Brain pericyte (primary cell): ENCODE data around the gene CBX8.
"Not testable (repeated sequence)": the region's sequence is repeated elsewhere in the genome, so short reads cannot be mapped to it uniquely, and the experiment has no call there.

Experiments
- DNase-seq: peaks from one replicate; pipeline ENCODE4 v3.0.0-alpha.2; 2012; ENCODE audit warnings: low read depth, low spot score

CBX8 gene

DNA sequence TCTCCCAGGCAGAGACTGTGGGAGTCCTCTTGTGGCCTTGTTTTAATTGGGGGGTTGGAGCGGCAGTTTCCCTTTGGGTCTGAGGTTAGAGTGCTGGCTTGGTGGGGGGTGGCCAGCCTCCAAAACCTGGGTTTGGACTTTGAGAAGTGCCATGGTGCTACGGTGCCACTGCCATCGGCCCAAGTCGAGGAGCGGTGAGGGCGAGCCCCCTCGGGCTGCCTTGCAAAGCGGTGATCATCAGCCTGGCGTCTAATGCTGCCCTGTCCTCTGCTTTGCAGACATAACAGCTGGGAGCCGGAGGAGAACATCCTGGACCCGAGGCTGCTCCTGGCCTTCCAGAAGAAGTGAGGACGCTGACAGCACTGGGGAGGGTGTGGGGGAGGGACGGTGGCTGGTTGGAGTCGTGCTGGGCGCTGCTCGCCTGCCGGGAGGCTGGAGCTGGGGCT lies 17.8 kb downstream of the CBX8 start:
- DNase-seq, result no peak

- DNase-seq, result no peak
Observed at GRCh38 chr17:79778504-79779083, 18.3 kb downstream of the CBX8 start.

DNA sequence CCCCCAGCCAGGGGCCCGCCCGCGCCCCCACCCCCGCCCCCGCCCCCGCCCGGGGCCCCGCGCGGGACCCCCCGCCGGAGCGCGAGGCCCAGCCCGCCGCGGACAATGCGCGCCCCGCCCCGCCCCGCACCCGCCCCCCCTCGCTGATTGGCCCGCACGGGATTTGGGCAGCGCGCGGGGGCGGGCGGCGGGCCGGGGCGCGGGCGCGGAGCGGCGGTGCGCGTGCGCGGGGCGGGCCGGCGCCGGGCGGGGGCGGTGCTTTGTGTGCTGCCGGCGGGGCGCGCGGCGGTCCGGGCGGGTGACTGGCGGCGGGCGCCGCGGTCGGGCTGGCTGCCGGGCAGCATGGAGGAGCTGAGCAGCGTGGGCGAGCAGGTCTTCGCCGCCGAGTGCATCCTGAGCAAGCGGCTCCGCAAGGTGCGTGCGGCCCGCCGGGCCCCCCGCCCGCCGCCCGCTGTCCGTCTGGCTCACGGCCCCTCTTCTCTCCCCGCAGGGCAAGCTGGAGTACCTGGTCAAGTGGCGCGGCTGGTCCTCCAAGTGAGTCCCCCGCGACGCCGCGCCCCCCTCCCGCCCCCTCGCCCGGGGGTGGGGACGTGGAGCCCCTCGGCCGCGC lies 18.9 kb downstream of the CBX8 start, which contains the start of gene CBX2:
TSS of gene CBX2 (plus strand) at position 255 of the 610 bp plus-strand sequence. CDS start at position 343, 88 bp downstream.
- DNase-seq, result no peak

- DNase-seq, result no peak
Observed at GRCh38 chr17:79777120-79777893, 19.6 kb downstream of the CBX8 start.

DNA sequence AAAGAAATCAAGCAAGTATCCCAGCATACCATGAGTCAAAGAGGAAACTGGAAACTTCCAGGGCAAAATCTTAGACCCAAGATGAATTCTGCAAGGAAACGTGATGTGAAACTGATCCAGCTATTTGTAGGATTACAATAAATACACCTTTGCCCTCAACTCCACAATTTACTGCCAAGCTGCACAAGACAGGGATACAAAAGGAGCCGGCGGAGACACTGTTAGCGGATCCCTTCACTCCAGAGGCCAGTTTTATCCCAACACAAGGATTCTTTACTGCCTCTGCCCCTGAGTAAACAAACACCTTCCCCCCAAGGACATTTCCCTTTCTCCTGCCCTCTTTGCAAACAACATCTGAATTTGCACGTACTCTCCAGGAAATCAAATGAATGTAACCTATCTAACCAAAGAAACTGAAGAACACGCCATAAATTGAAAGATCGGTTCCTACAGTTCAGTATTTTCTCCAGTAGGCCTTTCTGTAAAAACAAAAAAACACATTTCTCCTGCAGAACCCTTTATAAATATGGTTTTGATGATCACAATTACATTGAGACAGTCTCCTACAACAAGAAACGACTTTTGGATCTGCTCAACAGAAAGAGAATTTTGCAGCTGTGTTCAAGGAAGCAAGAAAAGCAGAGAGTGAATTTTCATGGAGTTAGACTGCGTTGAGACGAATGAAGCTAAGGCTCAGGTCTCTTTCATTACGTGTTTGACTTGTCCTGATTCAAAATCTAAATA lies 20.3 kb downstream of the CBX8 start:
- DNase-seq, result no peak

DNA sequence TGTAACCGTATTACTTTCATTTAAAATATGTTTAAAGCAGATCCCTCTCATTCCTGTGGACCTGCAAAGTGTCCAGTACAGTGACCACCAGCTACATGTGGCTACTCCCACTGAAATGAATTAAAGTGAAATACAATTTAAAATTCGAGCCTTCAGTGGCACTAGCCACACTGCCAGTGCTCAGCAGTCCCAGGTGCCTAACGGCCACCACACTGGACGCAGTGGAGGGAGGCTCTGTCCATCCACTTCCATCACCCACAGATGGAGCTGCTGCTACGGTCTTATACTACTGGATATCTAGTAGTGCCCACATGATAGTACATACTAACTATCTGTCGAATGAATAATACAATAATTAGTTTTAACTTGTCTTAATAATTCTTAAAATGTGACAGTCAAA lies 21.2 kb downstream of the CBX8 start:
- no peak for DNase-seq

- DNase-seq, result no peak
Observed at GRCh38 chr17:79774561-79774975, 22.3 kb downstream of the CBX8 start.

GRCh38 chr17:79772726-79773125 lies 24.2 kb downstream of the CBX8 start:
- DNase-seq, result not testable (repeated sequence)

DNA sequence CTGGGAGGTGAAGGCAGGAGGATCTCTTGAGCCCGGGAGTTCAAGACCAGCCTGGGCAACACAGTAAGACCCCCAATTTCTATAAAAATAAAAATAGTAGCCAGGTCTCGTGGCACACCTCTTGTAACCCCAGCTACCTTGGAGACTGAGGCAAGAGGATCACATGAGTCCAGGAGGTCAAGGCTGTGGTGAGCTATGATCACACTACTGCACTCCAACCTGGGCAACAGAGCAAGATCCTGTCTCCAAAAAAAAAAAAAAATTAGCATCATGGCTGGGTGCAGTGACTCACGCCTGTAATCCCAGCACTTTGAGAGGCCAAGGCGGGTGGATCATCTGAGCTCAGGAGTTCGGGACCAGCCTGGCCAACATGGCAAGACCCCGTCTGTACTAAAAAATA lies 25.6 kb downstream of the CBX8 start:
- no peak for DNase-seq

DNA sequence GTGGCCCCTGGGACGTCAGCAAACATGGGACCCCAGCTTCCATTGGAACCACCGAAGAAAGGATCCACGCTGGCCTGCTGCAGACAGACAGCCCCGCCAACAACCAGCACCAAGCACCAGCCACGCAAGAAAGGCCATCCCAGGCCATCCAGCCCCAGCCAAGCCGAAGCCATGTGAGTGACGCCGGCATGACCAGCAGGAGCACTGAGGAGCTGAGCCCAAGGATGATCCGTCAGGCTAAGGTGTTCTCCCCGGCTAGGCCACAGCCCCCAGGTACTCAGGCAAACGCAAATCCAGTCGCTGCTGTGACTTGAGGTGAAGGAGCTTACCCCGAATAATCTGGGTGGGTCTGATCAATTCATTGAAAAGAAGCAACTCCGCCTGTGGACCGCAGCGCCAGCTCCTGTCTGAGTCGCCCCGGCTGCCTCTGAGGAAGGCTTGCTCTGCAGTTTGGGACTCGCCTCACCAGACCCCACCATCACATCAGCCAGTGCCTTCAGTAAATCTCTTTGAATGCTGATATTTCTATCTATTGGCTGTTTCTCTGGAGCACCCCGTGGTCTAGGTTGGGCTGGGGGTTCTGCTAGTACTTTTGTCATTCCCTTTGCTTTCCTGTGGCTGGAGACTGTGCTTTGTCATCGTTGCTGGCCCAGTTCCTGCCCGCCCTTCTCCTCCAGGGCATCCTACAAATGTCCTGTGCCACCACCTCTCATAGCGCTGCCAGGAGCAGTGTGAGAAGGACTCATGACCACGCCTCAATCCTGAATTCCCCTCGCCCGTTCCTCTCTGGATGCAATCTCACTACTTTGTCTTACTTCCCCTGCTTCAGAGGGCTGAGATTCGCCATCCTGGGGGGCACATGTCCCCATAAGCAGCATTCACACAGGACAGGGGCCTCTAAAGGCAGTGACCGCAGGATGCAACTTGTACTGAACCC lies 27.0 kb downstream of the CBX8 start:
- no peak for DNase-seq

- DNase-seq, result no peak
Observed at GRCh38 chr17:79765708-79766107, 31.2 kb downstream of the CBX8 start.

DNA sequence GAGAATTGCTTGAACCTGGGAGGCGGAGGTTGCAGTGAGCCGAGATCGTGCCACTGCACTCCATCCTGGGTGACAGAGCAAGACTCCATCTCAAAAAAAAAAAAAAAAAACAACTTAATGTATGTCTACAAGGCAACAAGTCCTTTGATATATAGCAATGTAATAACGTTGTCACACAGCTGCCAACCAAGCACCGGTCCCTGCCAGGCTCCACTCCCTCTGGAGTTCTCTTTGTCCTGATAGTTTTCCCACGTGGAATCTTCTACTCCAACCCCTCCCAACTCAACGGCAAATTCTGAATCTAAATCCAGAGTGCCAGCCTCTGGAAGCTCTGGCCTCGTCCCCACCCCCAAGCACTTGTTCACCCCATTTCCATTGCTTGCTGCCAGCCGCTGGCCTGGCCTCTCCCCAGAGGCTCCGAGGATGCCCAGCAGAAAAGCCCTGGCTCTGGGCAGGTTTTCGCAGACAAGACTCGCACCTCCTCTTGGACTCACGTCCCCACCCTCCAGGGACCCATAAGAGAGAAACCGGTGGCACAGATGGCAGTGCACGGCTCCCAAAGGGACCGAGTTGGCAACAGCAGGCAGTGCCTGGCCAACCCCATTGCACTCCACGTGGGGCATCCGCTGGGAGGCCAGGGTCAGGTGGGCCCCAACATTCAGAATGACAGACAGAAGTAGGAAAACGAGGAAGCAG lies 34.8 kb downstream of the CBX8 start:
- no peak for DNase-seq

GRCh38 chr17:79760197-79760906 lies 36.5 kb downstream of the CBX8 start:
- no peak for DNase-seq

GRCh38 chr17:79758271-79758670 lies 38.6 kb downstream of the CBX8 start:
- DNase-seq, result no peak

DNA sequence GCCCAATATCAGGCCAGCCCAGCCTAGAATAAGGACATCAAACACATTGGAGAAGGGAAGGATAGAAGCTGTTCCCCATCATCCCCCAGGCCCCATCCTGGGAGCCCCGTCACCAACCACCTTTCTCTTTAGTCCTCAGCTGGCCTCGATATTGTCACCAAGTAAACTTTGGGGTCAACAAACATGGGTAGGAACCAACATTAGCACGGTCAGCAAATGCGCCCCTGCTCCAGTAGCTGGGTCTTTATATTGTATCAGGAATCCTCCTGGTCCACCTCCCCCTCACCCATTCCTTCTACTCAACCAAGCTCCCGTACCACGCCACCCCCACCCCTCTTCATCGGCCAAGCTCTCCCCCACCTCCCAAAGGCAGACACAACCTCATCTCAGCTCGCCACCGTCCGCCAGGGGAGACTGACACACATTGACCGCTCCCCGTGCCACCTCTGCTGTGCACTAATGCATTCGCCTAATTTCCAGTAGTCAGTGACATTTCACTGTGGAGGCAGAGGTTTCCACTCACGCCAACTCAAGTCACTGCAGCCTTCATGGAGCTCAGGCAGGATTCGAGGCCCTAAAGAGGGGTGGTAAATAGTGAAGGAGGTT lies 39.6 kb downstream of the CBX8 start:
- no peak for DNase-seq

GRCh38 chr17:79755591-79755990 lies 41.3 kb downstream of the CBX8 start:
- DNase-seq, result no peak

GRCh38 chr17:79754903-79755302 lies 42.0 kb downstream of the CBX8 start:
- not testable (repeated sequence) for DNase-seq

DNA sequence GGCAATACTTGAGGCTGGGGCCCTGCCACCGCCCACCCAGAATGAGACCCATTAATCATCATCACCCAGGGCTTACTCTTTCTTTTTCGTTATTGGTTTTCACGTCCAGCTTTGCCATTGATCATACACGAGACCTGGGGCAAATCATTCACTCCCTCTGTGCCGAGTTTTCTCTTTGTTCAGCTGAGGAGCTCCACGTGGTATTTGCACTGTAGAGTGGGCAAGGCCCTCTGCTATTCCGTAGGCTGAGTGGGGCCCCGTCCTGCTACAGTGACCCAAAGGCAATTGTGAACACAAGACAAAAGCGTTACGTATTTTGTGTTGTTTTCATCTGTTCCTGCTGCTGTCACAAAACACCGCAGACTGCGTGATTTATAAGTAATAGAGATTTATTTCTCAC lies 42.5 kb downstream of the CBX8 start:
- no peak for DNase-seq

GRCh38 chr17:79752175-79752574 lies 44.7 kb downstream of the CBX8 start:
- no peak for DNase-seq
